ENCODE measurements around the gene OR7G2.

- TF ChIP-seq SUZ12 (IDR thresholded peaks at IDR 0.05; ENCODE audit: extremely low read depth, insufficient read depth, insufficient read length) (no peak), YY1 (IDR thresholded peaks at IDR 0.05; ENCODE audit: insufficient read depth, insufficient read length) (no peak), ZNF274 (IDR thresholded peaks at IDR 0.05; ENCODE audit: low read depth, low read length) (no peak)
These were observed 20.9 kb upstream of the OR7G2 start for GRCh38 chr19:9128171-9128570.
